Epithelial cell of prostate (primary cell): ENCODE results near the gene SP110.
"Not testable (repeated sequence)": the region's sequence is repeated elsewhere in the genome, so short reads cannot be mapped to it uniquely, and the experiment has no call there.

Experiments used
- DNase-seq: peaks from one replicate; pipeline ENCODE4 v3.0.0-alpha.2; 2011; ENCODE audit warnings: low read depth, low spot score
- H3K27ac ChIP-seq: fragments of 450-650 bp; 2 replicates; pipeline ENCODE4 v1.5.1; 2017; ENCODE audit warnings: mild to moderate bottlenecking

SP110 gene

GRCh38 chr2:230219419-230220331 lies at the start of gene SP110:
TSS of gene SP110 (minus strand) at chr2:230219984. CDS start at chr2:230216927, 3,057 bp downstream.
- peak; percentile 89 for DNase-seq
- peak within 1 kb of the TSS; percentile 46 for H3K27ac ChIP-seq

GRCh38 chr2:230268606-230269243 lies 48.9 kb upstream of the SP110 start:
- DNase-seq, result no peak

DNA sequence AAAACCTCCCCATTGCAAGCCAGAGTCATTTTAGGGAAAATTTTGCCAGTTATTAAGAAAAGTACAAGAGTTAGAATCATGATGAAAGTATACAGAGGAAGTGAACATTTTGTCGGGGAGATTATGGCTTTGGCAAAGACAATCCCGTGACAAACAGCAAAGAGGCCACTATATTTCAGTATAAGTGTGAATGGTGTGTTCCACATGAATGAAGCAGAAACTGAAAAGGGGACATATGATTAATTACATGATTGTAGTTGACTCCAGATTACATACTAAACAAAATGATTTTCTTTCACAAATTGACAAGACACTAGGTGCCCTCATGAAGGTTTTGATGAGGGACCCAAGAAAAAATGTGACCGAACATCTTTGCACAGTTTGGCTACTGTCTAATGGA lies 47.8 kb upstream of the SP110 start:
- DNase-seq, result no peak
- no peak overlapping the region for H3K27ac ChIP-seq

More at GRCh38 chr2:230268606-230269243, 48.9 kb upstream of the SP110 start:
- no peak overlapping the region for H3K27ac ChIP-seq

DNA sequence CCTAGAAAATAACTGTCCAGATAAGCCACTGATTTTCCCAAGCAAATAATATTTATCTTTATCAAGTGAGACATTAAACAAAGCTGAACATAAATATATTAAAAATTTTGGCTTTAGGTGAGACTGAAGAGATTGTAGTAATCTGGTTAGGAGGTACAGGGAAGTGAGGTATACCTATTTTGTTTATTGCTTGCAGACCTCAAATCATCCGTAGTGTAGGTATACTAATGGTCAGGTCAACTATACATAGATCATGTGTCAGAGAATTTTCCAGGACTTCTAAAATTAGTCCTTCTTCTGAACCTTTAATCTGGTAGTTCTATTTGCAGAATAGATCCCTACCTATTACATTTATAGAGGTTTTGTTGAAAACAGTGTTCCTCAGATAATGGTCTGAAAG lies 47.3 kb upstream of the SP110 start:
- no peak for DNase-seq
- H3K27ac ChIP-seq, result no peak overlapping the region

DNA sequence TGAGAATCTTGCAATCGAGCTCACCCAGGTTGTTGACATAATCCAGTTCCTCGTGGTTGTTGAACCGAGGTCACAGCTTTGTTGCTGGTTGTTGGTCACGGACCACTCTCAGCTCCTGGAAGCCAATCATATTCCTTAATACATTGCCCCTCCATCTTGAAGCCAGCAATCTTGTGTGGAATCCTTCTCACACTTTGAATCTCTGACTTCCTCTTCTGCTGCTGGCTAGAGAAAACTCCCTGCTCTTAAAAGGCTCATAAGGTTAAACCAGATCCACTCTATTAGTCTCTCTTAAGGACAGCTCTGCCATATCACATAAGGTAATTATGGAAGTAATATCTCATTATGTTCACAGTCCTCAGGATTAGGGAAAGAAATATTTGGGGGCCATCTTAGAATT lies 46.9 kb upstream of the SP110 start:
- H3K27ac ChIP-seq, result no peak overlapping the region
- DNase-seq, result no peak

DNA sequence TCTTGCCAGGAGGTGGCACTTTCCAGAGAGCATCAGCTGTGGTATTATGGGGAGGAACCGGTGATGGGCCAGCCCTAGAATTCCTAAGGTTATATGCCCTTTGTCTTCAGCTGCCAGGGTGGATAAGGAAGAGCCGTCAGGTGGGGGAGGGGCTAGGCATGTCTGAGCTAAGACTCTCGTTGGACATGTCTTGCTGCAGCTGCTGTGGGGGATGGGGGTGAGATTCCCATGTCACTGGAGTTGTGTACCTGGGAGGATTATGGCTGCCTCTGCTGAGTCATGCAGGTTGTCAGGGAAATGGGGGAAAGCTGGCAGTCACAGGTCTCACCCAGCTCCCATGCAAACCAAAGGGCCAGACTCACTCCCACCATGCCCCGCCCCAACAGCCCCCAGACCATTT lies 45.2 kb upstream of the SP110 start:
- DNase-seq, result peak; percentile 20
- H3K27ac ChIP-seq, result not testable (repeated sequence)

- H3K27ac ChIP-seq, result no peak overlapping the region
- DNase-seq, result no peak
Observed at GRCh38 chr2:230262246-230262645, 42.5 kb upstream of the SP110 start.

DNA sequence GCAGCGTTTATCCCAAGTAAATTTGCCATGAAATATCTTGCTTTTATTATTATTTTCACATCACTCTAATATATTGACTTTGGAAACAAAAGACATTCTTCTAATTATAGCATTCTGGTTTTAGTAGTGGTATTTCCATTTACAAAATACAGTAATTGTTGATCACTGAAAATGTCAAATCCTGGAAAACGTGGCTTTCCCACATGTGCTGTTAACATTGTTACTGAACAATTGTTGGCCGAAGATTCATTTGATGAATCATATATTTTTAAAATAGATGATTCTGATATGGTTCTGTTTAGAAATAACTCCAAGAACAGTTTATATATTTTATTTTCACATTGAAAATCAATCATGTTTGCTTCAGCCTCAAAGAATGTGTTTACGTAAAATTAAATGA lies 38.7 kb upstream of the SP110 start:
- H3K27ac ChIP-seq, result no peak overlapping the region
- no peak for DNase-seq

- H3K27ac ChIP-seq, result no peak overlapping the region
- no peak for DNase-seq
Observed at GRCh38 chr2:230256733-230257332, 37.0 kb upstream of the SP110 start.

GRCh38 chr2:230254152-230254881 lies 34.5 kb upstream of the SP110 start:
- no peak for DNase-seq
- H3K27ac ChIP-seq, result no peak overlapping the region

GRCh38 chr2:230250231-230250630 lies 30.4 kb upstream of the SP110 start:
- no peak overlapping the region for H3K27ac ChIP-seq
- DNase-seq, result no peak

- DNase-seq, result no peak
- no peak overlapping the region for H3K27ac ChIP-seq
Observed at GRCh38 chr2:230246206-230246605, 26.4 kb upstream of the SP110 start.

DNA sequence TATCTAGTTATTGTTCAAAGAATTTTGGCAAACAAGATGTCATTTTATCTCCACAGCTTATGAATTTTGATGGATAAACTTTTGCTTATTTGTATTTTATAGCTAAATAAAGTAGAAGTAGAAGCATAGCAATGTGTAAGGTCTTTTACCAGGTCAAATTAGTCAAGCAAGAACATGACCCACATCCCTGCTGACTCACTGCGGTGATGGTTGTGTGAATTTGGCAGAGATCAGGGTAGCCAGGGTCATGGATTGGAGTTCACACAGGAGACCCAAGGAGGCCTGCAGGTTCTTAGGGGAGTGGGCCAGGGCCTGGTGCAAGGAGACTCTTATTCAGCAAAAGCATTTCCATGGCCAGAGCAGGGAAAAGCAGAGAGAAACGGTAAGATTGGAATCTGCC lies 24.4 kb upstream of the SP110 start:
- no peak overlapping the region for H3K27ac ChIP-seq
- no peak for DNase-seq

GRCh38 chr2:230234845-230235244 lies 15.1 kb upstream of the SP110 start:
- DNase-seq, result no peak
- H3K27ac ChIP-seq, result no peak overlapping the region

GRCh38 chr2:230234122-230234722 lies 14.4 kb upstream of the SP110 start:
- DNase-seq, result no peak

GRCh38 chr2:230231251-230231650 lies 11.5 kb upstream of the SP110 start:
- DNase-seq, result no peak
- H3K27ac ChIP-seq, result no peak overlapping the region

More at GRCh38 chr2:230234122-230234722, 14.4 kb upstream of the SP110 start:
- no peak overlapping the region for H3K27ac ChIP-seq

DNA sequence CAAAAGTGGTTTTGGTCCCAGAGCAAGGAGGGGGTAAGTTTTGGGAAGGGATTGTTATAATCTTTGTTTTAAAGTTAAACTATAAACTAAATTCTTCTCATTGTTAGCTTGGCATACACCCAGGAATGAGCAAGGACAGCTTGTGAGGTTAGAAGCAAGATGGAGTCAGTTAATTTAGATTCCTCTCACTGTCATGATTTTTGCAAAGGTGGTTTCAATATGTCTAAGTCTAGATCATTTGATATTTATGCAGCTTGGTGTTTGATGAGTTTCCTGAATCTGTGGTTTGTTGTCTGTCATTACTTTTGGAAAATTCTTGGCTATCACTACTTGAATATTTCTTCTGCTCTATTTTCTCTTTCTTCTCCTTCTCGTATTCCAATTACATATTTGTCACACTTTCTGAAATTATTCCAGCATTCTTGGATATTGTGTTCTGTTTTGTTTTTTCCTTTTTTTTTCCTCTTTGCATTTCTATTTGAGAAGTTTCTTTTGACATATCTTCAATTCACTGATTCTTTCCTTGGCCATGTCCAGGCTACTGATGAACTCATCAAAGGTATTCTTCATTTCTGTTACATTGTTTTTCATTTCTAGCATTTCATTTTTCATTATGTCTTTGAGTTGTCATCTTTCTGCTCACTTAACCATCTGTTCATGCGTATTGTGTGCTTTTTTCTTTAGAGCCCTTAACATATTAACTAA lies 10.9 kb upstream of the SP110 start:
- H3K27ac ChIP-seq, result peak overlapping the region; percentile 7

GRCh38 chr2:230230087-230230486 lies 10.3 kb upstream of the SP110 start:
- peak overlapping the region; percentile 7 for H3K27ac ChIP-seq
- DNase-seq, result no peak

More for the DNA sequence above, 10.9 kb upstream of the SP110 start:
- no peak for DNase-seq

DNA sequence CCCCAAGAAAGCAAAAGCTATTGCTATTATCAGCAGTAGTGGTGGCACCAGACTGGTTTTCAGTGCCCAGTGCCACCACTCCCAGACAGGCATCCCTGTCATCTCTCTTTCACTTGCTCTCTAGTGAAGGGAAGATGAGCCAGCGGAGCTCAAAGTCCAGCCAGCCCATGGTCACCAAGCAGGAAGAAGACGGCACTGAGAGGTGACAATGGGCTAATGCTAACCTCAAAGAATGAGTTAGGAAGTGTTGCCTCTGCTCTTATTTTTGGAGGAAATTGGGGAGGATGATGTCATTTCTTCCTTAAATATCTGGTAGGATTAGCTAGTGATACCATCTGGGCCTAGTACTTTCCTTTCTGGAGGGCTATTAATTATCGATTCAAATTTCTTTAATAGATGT lies 7.4 kb upstream of the SP110 start:
- DNase-seq, result no peak
- no peak overlapping the region for H3K27ac ChIP-seq
